ENCODE measurements around the gene RBP2. TPM values are rescaled to one million over a fixed set of nuclear protein-coding genes. Genes with fewer than 3 reads are reported as not detected.

Gene RBP2
- total and polyA plus RNA-seq, 10 of the 15 experiments (the other 5 are each of a cell fraction or from before 2014, with no cell fraction given) = not detected

- TF ChIP-seq ZBTB11 (CRISPR knock-in tag; IDR thresholded peaks at IDR 0.05) = no peak
- no peak for TF ChIP-seq RFX5 (IDR thresholded peaks at IDR 0.05; ENCODE audit: low read depth, low read length)
- TF ChIP-seq ATF7 (IDR thresholded peaks at IDR 0.05; ENCODE audit: low read depth) = no peak
- TF ChIP-seq SPI1 (IDR thresholded peaks at IDR 0.05; ENCODE audit: borderline replicate concordance, insufficient read depth, low read depth, low read length) = no peak
Measured at GRCh38 chr3:139521816-139522215, 45.5 kb upstream of the RBP2 start (continued).

GRCh38 chr3:139521144-139521543 lies 44.8 kb upstream of the RBP2 start:
- Histone ChIP-seq H4K20me1 (ENCODE audit: control insufficient read depth, insufficient read depth) (no peaks in the 10 kb centered on the region), H3K4me3 (no peak overlapping the region), H3K27me3 (replicated peaks in 1 of 2; ENCODE audit: control insufficient read depth in 2 of 2, insufficient read depth in 2 of 2, low read length in 1 of 2) (no peaks in the 10 kb centered on the region), H3K27ac (ENCODE audit: control insufficient read depth, insufficient read depth) (no peak overlapping the region), H2AFZ (ENCODE audit: control insufficient read depth, low read depth, low read length) (no peak overlapping the region), H3K9ac (ENCODE audit: control insufficient read depth, insufficient read depth, low read length) (no peak overlapping the region), H3K79me2 (ENCODE audit: control insufficient read depth, insufficient read depth, low read length) (no peaks in the 10 kb centered on the region), H3K4me2 (ENCODE audit: control insufficient read depth, insufficient read depth) (no peak overlapping the region), H3K36me3 (ENCODE audit: control insufficient read depth in 2 of 2, insufficient read depth in 2 of 2, low read length in 1 of 2) (no peaks in the 10 kb centered on the region), H3K4me1 (ENCODE audit: control insufficient read depth, insufficient read depth, low read length) (no peaks in the 10 kb centered on the region), H3K9me3 (replicated peaks; ENCODE audit: control insufficient read depth, insufficient read depth, low read length) (no peaks in the 10 kb centered on the region)
- ChIA-PET RAD21 (ENCODE audit: unreplicated experiment) (no interaction called here), CTCF (interaction anchor here (0.7 to 1.5 kb wide), 3 partner anchors 8 to 10 kb away, joined by 3 to 5 read pairs (median 4); no protein-coding TSS in a partner anchor), POLR2A (no interaction called here), SMC1A (ENCODE audit: uncharacterized antibody, unreplicated experiment) (interaction anchor here (1.0 kb wide), 1 partner anchor 93 kb away, joined by 3 read pairs; no protein-coding TSS in a partner anchor)
- WGBS (ENCODE audit: insufficient coverage, insufficient replicate concordance, low lambda C conversion rate, missing lambda C conversion rate) = 4% methylated on average over 1 of the region's 3 CpGs
- in situ Hi-C loops (cut with MboI) = no loop called here
- no peak for FAIRE-seq
- BruUV-seq (replicated peaks) = no TSS peak
- DNase-seq (ENCODE audit: low read depth, low spot score) = no peak
- intact Hi-C loops (cut with micrococcal nuclease; ENCODE audit: unreplicated experiment) = no loop called here
- no peak for ATAC-seq
- TF ChIP-seq LARP7 (IDR thresholded peaks at IDR 0.05) (no peak), RELB (IDR thresholded peaks at IDR 0.05; ENCODE audit: low read depth) (no peak), TCF12 (IDR thresholded peaks at IDR 0.05; ENCODE audit: low read depth, low read length) (no peak), REST (IDR thresholded peaks at IDR 0.05; ENCODE audit: low read depth, low read length) (no peak), ZBTB11 (CRISPR knock-in tag; IDR thresholded peaks at IDR 0.05) (no peak), HCFC1 (IDR thresholded peaks at IDR 0.05; ENCODE audit: low read length) (no peak), EGR1 (IDR thresholded peaks at IDR 0.05; ENCODE audit: borderline replicate concordance in 1 of 2, low read depth in 2 of 2, low read length in 2 of 2) (no peak), DPF2 (IDR thresholded peaks at IDR 0.05) (no peak)

All from GM12878 (cell line).